GM19035 (cell line): ENCODE measurements around the gene SRXN1.
"Not testable (repeated sequence)": the region's sequence is repeated elsewhere in the genome, so short reads cannot be mapped to it uniquely, and the experiment has no call there.

ENCODE experiments used
- ATAC-seq: cut with Tn5 transposase; IDR thresholded peaks from one replicate; pipeline ENCODE4 v1.9.1; 2021; ENCODE audit not compliant: unreplicated experiment

Gene SRXN1

DNA sequence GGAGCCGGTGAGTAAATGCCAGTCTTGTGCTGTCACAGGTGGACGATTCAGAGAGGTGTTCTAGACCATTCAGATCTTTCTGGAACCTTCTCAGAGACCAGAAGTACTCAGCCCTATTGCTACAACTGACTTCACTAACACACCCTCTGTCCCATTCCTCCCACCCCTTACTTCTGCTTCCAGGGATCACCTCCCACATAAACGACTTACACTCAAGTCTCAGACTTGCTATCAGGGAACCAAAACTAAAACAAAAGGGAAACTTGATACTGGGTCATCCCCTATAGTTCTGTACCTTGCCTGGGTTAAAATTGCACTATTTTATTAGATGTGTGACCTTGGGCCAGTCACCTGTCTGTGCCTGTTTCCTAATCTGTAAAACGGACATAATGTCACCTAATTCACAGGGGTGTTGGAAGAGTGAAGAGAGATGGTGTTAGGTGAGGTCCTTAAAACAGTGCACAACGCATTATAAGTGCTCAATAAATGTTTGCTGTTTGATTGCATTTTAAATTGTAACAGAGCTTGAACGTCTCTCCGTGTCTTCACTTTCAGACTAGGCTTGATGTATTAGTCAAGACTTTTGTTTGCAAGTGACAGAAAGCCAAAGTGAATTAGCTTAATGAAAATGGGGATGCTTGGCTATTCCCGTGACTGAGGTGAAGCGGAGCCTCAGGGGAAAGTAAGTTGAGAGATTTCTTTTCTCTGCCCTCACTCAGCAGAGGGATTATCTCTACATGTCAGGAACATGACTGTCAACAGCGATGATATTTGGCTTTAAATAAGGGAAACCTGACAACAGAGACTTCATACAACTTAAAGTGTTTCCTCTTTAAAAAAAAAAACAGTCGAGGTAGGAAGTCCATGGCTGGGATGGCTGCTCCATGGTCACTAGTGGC lies 3.0 kb upstream of the SRXN1 start:
- no peak for ATAC-seq

DNA sequence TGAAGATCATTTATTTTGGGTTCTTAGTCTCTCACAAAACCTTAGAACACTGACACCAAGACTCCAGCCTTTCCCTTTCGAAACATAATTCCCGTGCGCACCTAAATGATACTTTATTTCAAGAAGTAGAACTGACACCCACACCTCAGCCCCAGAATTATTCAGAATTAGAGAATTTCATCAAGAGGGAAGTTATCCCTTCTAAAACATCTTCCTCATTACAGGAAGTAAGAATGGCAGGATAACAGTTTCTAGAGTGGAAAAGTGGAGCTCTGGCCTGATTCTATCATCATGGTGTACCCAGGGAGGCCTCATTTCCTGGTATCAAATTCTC lies 1.4 kb upstream of the SRXN1 start:
- no peak for ATAC-seq

DNA sequence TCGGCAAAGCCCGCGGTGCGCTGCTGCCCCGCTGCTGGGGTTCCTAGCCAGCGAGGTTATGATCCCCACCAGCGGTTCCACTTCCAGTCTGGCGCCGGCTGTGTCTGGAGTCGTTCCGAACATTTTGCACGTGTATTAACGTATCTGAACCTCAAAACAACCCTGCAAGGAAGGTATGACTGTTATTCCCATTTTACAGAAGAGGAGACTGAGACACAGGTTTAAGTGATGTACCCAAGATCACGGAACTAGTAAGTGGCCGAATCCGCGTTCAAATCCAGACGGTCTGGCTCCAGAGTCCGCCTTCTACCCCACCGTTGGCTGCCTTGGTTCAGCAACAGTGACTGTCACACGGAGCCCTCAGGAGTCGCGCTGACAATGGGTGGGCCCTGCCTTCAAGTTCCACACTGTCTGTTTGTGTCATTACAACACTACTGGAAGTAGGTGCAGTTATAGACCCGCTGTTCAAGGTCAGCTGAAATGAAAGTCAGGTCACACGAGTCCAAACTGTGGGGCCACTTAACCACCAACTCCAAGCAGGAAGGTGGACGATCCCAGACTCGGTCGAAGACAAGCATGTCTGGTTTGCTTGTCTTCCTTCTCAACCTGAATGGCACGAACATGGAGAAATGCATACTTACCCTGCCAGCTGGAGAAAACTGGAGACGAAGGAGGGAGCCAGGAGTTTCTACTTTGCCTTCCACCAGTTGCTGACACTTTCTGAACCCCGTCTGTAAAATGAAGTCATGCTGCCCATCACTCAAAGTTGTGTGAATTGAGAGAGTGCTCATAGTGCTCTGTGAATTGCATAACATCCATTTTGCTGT lies 803 bp upstream of the SRXN1 start:
- ATAC-seq, result no peak

DNA sequence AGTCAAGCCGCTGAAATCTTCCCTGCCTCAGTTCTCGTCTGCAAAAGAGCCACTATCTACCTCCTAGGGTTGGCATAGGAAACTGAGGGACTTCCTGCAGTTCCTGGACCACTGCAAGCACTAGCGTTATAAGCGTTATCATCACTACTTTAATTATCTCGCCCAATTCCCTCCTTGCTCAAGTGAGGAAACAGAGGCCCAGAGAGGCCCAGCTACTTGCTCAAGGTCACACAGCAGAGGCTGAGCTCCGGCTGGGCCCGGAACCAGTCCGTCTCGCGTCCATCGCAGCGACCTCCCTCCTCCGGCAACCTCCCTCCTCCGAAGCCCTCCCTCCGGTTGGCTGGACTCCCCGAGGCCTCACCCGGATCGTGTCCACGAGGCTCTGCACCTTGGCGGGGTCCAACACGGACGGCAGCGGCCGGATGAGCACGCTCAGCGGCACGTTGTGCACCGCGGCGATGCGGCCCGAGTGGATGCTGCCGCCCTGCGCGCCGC lies 338 bp downstream of the SRXN1 start:
- ATAC-seq, result peak; percentile 10

GRCh38 chr20:651713-652614 lies 1.0 kb downstream of the SRXN1 start:
- no peak for ATAC-seq

GRCh38 chr20:650954-651353 lies 2.0 kb downstream of the SRXN1 start:
- ATAC-seq, result no peak

DNA sequence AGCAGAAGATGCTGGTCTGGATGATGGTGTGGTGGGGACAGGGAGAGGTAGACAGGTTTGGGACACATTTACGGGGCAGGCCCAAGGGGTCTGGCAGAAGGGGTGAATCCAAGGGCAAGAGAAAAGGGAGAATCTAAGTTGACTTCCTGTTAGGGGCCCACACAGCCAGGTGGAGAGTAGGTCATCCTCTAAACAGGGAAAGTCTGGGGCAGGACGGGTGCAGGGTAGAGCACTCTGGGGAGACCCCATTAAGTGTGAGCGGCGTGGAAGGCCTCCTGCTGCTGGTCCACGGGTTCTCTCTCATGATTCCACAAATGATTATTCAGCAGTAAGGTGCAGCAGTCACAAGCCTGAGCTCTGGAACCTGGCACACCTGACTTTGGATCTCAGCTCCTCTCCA lies 2.7 kb downstream of the SRXN1 start:
- no peak for ATAC-seq

GRCh38 chr20:647479-648019 lies 5.5 kb downstream of the SRXN1 start:
- no peak for ATAC-seq

DNA sequence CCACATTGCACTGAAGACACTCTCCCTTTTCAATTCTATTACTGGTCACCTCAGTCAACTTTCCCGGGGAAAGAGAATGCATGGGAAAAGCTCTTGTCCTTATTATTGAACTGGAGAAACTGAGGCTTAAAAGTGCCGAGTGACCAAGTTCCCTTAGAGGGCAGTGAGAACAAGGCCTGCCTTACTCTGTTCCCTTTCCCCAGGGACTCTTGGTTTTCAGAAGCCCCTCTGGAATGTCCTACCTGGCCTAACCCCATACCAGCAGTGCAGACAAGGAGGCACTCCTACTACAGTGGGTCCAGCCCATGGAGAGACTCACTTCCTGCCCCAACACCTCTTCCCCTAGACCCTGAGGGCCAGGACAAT lies 6.1 kb downstream of the SRXN1 start:
- ATAC-seq, result no peak

DNA sequence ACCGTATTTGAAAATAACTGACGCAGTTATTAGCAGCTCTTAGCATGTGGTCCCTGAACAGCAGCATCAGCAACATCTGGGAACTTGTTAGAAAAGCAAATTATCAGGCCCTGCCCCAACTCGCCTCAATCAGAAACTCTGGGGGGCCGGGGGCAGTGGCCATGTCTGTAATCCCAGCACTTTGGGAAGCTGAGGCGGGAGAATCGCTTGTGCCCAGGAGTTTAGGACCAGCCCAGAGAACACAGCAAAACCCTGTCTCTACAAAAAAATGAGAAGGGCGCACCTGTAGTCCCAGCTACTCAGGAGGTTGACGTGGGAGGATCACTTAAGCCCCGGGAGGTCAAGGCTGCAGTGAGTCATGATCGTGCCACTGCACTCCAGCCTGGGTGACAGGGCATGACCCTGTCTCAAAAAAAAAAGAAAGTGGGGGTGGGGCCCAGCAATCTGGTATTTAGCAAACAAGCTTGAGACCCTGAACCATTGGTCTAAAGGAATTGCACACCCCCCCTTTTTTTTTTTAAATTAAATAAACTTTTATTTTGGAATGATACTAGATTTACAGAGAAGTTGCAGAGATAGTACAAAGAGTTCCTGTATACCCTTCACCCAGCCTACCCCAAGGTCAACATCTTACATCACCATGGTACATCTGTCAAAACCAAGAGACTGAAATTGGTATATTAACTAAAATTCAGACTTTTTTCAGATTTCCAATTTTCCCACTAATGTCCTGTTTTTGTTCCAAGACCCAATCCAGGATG lies 6.7 kb downstream of the SRXN1 start:
- no peak for ATAC-seq

DNA sequence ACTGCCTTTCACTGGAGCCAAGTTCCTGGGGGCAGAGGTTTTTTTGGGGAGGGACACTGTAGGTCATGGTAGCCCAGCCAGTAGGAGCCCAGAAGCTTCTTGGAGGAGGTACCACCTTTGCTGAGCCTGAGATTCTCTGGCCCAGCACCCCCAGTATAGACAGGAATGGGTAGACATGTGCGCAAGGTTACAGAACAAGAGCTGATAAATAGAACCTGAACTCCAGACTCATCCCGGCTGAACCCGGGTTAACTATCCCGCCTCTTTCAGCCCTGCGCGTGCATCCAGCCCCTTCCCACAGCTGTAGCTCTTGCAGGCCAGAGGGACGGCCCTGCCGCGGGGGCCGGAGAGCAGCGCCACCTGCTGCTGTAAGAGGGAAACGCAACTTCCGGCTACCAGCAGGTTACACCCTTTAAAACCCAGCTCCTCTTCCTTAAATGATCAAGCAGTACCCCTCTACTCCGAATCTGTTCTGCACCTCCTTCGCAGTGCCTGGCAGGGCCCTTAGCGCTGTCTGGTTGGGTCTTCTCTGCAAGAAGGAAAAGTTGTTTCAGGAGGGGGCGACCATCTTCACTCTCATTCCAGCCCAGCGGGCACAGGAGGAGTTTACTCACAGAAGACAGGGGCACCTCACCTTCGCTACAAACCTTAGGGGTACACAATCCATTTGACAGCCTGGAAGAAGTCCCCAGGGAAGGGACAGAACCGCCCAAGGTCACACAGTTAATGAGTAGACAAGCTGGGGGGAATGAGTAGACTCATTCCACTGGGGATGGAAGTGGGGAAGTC lies 7.5 kb downstream of the SRXN1 start:
- ATAC-seq, result peak; percentile 77

- no peak for ATAC-seq
Measured at GRCh38 chr20:644692-645317, 8.2 kb downstream of the SRXN1 start.

DNA sequence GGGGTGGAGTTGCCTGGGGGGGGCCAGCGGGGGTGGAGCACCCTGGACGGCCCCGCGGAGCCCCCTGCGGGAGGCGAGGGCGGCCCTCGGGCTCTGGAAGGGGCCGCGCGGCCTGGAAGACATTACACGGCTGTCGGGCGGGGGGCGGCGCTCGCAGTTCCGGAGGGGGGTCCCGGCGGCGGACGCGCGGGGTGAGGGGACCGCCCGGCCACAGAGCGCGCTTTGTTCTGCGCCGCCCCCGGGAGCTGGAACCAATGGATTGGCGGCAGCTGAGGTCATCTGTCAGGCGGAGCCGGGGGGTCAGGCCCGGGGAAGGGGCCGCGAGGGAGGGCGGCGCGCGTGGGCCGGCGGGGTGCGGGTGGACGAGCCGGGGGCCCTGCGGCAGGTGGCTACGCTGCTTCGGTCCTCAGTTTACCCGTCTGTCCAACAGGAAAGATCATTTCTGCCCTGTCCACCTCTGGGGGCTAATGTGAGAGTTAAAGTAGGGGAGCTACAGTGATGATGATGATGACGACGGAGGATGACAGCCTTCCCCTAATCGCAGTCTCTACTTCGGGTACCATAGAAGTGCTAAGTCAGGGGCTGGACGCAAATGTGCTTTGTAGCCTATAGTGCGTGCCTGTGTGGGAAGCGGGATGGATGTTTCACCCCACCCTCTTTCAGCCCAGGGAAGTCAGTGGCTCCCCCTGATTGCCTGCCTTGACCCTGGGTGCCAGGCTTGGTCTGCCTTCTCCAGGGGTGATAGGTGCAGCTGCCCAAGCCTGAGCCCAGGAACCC lies 10.4 kb downstream of the SRXN1 start:
- ATAC-seq, result no peak

DNA sequence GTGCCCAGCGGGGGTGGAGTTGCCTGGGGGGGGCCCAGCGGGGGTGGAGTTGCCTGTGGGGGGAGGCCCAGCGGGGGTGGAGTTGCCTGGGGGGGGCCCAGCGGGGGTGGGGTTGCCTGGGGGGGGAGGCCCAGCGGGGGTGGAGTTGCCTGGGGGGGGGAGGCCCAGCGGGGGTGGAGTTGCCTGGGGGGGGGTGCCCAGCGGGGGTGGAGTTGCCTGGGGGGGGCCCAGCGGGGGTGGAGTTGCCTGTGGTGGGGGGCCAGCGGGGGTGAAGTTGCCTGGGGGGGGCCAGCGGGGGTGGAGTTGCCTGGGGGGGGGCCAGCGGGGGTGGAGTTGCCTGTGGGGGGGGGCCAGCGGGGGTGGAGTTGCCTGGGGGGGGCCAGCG lies 11.0 kb downstream of the SRXN1 start:
- ATAC-seq, result not testable (repeated sequence)

- ATAC-seq, result no peak
Measured at GRCh38 chr20:641516-641875, 11.5 kb downstream of the SRXN1 start.

DNA sequence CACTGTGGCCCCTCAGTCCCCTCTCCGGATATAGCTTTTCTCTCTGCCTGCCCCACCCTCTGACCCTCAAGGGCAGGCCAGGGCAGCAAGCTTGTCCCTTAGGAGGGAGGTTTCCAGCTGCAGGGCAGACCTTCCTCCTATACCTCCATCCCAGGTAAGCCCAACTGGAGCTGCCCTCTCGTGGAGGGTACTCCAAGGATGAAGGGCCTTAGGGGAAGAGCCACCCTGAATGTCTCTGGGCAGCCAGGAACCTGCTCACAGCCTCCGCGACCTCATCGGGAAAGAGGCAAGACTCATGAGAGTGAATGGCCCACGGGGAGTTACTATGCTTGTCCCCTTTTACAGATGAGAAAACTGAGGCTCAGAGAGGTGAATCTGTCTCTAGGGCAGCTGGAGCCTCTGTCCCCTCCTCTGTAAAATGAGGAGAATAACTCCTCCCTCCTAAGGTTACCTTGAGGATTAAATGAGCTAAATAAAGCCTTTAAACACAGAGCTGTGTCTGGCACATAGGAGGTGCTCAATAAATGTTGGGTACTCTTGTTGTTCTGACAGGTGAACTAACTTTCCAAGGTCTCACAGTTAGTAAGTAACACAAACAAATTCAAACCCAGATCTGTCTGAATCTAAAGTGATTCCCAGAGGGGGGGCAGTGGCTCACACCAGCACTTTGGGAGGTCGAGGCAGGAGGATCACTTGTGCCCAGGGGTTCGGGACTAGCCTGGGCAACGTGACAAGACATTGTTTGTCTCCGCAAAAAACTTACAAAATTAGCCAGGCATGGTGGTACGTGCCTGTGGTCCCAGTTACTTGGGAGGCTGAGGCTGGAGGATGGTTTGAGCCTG lies 12.1 kb downstream of the SRXN1 start:
- no peak for ATAC-seq

GRCh38 chr20:638579-638978 lies 14.4 kb downstream of the SRXN1 start:
- no peak for ATAC-seq
